Measurements from ENCODE around the gene NAP1L4.

NAP1L4 gene

DNA sequence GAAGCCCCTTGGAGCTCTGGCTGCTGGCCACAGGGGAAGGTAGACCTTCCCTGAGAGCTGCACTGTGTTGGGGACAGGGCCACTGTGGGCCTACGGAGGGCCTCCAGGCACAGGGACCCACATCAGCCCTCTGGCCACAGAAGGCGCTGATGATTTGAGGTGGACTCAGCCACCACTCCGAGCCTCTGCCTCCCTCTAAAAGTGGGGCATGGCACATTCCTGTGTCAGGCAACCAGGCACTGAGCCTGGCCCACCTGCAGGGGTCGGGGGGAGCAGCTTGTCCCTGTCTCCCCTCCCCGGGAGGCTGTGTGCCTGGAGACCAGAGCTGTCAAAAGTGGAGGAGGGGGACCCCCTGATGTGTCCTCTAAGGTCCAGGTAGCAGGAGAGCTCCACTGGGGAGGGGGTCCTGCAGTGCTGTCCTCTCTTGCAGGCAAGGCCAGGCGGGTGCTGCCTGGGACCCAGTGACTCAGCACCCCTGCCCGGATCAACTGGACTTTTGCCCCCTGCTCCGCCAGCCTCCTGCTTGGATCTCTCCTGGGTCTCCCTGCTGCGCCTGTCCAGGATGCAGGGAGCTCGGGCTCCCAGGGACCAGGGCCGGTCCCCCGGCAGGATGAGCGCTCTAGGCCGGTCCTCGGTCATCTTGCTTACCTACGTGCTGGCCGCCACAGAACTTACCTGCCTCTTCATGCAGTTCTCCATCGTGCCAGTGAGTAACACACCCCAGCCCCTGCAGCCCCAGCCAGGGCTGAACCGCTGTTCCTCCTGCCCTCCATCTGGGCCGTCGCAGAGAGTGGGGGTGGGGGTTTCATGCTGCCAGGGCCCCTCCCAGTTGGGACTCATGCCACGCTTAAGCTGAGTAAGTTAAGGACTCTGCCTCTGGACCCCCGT, 89.1 kb downstream of the NAP1L4 start:
- DNase-seq = no peak

DNA sequence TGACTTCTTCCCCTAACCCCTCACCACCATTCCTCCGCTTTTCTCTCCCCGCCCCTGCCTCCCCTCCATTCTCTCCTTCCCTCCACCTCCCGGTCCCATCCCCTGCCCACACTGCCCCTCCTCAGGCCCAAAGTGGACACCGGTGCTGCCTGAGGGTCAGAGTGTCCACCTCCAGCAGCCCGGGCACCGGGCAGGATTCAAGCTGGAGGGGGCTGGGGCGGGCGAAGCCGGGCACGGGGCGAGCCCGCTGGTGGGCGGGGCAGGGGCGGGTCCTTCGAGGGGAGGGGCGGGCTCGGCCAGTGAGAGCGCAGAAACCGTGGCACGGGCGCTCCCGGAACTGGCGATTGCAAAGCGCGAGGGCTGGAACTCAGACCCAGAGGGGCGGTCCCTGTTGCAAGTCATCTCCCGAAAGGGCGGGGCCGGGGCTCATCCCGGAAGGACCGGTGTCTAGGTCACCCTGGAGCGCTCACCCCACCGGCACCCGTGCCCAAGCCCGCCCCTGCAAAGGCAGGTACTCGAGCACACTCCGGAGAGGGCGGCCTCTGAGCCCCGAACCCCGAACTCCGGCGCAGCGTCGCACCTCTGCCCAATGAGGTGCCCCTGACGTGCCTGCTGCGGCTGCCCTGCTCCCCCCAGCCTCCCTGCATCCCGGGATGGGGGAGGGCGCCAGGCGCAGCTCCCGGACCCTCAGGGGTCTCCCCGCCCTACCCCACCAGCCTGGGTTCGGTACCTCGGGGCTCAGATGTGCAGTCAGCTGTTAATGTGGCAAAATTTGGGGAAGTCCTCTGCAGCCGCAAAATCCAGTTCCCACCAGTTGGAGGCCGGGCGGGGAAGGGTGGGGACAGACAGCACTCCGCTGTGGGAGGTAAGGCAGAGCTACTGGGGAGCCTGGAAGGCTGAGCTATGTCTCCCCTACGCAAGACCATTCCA, 90.0 kb downstream of the NAP1L4 start:
- peak; percentile 76 to 86 for DNase-seq

- no peak for DNase-seq
Measured at GRCh38 chr11:2901196-2901796, 90.8 kb downstream of the NAP1L4 start.

- DNase-seq = no peak
Measured at GRCh38 chr11:2899080-2899783, 92.9 kb downstream of the NAP1L4 start.

DNA sequence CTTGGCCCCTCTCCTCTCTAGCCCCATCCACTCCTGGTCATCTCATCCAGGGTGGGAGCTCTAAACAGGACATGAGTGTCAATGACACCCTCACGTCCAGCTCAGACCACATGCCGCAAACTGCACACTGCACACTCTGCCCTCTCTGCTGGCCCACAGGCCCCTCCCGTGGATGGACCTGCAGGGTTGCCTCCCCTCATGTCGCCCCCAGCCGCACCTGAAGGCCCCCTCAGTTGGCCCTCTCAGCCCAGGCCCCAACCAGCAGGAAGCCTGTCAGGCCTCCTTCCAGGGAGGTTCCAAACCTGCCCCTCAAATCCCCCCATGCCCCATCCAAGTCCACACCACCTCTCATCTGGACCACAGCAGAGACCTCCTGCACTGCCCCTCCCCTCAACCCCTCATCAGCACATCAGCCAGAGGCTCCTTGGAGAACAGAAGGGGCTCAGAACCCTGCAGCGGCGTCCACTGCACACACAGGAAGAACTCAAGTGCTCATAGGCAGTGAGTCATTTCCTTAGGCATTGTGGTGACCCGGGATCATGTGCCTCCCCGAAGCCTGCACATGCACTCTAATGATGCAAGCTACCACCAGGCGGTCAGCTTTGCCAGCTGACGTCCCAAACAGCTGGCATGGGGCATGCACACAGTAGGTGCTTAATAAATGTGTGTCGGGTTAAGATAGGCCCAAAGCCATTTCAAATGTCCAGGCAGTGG, 93.6 kb downstream of the NAP1L4 start:
- peak; percentile 61 to 83 for DNase-seq

GRCh38 chr11:2897048-2897447, 95.1 kb downstream of the NAP1L4 start:
- DNase-seq = no peak

DNA sequence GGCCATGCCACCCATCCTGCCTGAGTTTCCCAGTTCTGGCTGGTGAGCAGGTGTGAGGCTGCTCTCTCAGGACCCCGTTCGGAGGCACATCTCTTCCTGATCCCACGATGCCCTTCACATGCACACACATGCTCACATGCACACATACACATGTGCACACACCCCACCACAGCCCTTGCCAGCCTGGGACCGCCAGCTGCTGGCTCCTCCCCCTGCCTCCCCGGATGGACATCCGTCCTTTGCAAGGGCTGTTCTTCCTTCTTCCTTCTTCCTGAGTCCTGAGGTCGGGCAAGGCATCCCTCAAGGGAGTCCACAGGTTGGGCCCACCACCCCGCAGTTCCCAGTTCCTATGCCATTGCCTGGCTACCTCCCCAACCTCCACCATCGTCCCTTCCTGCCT, 96.1 kb downstream of the NAP1L4 start:
- DNase-seq = no peak

Data from SW 1271 (cell line).